ENCODE measurements around the gene COX18.

Gene COX18

DNA sequence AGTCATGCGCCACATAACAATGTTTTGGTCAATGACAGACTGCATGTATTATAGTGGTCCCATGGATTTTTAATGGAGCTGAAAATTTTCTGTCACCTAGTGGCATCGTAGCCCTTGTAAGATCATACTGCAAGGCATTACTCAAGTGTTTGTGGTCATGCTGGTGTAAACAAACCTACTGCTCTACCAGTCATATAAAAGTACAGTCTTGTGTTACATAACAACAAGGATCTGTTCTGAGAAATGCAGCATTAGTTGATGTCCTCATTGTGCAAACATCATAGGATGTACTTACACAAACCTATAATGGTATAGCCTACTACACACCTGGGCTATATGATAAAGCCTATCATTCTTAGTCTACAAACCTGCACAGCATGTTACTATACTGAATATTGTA, 34.6 kb downstream of the COX18 start:
- DNase-seq (ENCODE audit: low read depth): peak; percentile 32
- H3K4me3 ChIP-seq (ENCODE audit: low read depth, low read length): no peak overlapping the region
- TF ChIP-seq, protein P1, sequence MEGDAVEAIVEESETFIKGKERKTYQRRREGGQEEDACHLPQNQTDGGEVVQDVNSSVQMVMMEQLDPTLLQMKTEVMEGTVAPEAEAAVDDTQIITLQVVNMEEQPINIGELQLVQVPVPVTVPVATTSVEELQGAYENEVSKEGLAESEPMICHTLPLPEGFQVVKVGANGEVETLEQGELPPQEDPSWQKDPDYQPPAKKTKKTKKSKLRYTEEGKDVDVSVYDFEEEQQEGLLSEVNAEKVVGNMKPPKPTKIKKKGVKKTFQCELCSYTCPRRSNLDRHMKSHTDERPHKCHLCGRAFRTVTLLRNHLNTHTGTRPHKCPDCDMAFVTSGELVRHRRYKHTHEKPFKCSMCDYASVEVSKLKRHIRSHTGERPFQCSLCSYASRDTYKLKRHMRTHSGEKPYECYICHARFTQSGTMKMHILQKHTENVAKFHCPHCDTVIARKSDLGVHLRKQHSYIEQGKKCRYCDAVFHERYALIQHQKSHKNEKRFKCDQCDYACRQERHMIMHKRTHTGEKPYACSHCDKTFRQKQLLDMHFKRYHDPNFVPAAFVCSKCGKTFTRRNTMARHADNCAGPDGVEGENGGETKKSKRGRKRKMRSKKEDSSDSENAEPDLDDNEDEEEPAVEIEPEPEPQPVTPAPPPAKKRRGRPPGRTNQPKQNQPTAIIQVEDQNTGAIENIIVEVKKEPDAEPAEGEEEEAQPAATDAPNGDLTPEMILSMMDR (conservative IDR thresholded peaks at IDR 0.05; ENCODE audit: low read depth, low read length): no peak

DNA sequence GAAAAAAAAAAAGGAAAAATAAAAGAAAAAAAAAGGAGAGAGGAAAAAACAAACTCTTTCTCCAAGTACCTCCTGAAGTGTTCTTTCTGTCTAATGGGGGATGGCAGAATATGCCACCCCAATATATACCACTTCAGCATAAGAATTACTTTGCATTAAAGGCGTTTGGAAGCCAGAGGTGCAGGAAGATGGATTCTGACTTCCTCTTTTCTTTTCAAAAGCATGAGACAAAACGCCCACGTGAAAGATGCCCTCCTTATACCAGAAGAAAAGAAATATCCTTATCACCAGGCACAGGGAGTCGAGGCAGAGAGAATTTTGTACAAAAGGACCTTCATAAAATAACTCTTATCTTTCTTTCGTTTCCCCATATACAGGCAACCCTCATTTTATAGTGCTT, 40.9 kb downstream of the COX18 start:
- no peak overlapping the region for H3K4me3 ChIP-seq (ENCODE audit: low read depth, low read length)
- DNase-seq (ENCODE audit: low read depth): no peak
- TF ChIP-seq, protein P1 (conservative IDR thresholded peaks at IDR 0.05; ENCODE audit: low read depth, low read length): no peak

- no peak overlapping the region for H3K4me3 ChIP-seq (ENCODE audit: low read depth, low read length)
- peak; percentile 87 for DNase-seq (ENCODE audit: low read depth)
- TF ChIP-seq, protein P1 (conservative IDR thresholded peaks at IDR 0.05; ENCODE audit: low read depth, low read length): peak; percentile 65
Observed at GRCh38 chr4:73021634-73022033, 47.9 kb downstream of the COX18 start.

DNA sequence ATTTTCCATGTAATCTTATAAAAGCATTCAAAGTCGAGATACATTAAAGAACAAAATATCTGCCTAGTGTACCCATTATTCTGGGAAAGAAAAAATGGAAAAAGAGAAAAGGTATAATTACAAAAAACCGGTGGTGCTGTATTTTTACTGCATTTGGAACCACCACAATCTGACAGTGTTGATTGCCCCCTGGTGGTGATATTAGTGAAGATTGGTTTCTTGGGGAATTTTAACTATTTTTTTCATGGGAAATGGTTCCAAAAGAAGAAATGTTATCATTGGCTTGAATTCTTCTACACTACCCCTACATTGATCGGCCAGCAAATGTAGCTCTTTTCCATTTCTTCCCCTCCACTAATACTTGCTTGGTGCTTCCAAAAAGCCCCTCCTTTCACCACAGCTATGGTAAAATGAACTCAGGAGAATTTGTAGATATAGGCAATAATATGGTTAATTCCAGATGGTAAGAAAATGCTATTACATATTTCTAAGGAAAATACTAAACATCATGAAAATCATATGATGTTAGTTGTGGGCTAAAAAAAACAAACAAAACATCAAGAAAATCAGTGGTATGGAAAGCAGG, 50.0 kb downstream of the COX18 start:
- TF ChIP-seq, protein P1 (conservative IDR thresholded peaks at IDR 0.05; ENCODE audit: low read depth, low read length): peak; percentile 57
- H3K4me3 ChIP-seq (ENCODE audit: low read depth, low read length): no peak overlapping the region
- peak; percentile 73 for DNase-seq (ENCODE audit: low read depth)

GRCh38 chr4:73018595-73018994, 50.9 kb downstream of the COX18 start:
- H3K4me3 ChIP-seq (ENCODE audit: low read depth, low read length): no peak overlapping the region
- TF ChIP-seq, protein P1 (conservative IDR thresholded peaks at IDR 0.05; ENCODE audit: low read depth, low read length): no peak
- DNase-seq (ENCODE audit: low read depth): no peak

DNA sequence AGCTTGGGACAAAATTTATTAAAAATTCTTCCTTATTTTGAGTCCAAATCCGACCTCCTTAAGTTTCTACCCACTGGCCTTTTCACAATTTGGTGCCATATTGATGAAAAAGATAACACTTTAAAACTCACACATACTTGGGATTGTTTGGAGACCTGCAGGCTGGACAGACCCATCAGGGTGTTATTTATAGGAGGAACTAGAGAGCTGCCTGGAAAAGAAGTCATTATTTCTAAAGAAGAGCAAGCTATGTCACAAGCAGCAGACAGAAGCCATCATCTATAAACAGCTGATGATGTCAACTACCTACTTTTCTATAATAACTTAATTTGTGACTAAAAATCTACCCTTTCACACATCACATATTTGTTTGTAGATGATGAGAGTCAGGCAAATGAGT, 56.2 kb downstream of the COX18 start:
- no peak overlapping the region for H3K4me3 ChIP-seq (ENCODE audit: low read depth, low read length)
- no peak for DNase-seq (ENCODE audit: low read depth)
- TF ChIP-seq, protein P1 (conservative IDR thresholded peaks at IDR 0.05; ENCODE audit: low read depth, low read length): no peak

DNA sequence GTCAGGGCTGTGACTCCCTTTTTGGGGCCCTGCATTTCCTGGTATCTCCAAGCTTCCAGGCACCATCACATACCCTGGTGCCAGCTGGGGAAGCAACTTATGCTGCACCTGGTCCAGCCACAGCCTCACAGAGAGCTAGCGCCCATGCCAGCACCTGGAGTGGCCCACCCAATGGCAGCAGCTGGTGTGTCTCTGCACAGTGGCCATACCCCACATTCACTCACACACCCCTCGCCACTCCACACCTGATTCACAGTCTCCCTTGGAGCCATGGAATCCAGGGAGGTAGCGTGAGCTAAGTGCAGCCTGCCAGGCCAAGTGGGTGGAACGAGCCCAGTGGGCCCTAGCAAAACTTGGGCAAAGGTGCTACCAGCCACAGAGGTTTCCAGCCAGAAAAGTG, 56.8 kb downstream of the COX18 start:
- no peak for DNase-seq (ENCODE audit: low read depth)
- TF ChIP-seq, protein P1 (conservative IDR thresholded peaks at IDR 0.05; ENCODE audit: low read depth, low read length): no peak

More for the DNA sequence above, 56.8 kb downstream of the COX18 start:
- H3K4me3 ChIP-seq (ENCODE audit: low read depth, low read length): no peak overlapping the region
